ENCODE results near the gene ESX1.
"Not testable (repeated sequence)": the region's sequence is repeated elsewhere in the genome, so short reads cannot be mapped to it uniquely, and the experiment has no call there.

The ESX1 gene

GRCh38 chrX:104254442-104255115 lies at the start of gene ESX1:
Gene ESX1, minus strand, starts transcription at chrX:104254933. Its CDS starts 84 bp downstream, at chrX:104254849.
- DNase-seq (ENCODE audit: low spot score) = no peak

GRCh38 chrX:104295636-104296035 lies 40.9 kb upstream of the ESX1 start:
- DNase-seq (ENCODE audit: low spot score) = no peak

- DNase-seq (ENCODE audit: low spot score) = no peak
Measured at GRCh38 chrX:104288961-104289360, 34.2 kb upstream of the ESX1 start.

GRCh38 chrX:104288269-104288668 lies 33.5 kb upstream of the ESX1 start:
- DNase-seq (ENCODE audit: low spot score) = no peak

GRCh38 chrX:104285201-104285600 lies 30.5 kb upstream of the ESX1 start:
- DNase-seq (ENCODE audit: low spot score) = no peak

- DNase-seq (ENCODE audit: low spot score) = no peak
Measured at GRCh38 chrX:104284507-104284906, 29.8 kb upstream of the ESX1 start.

- DNase-seq (ENCODE audit: low spot score) = no peak
Measured at GRCh38 chrX:104282166-104282725, 27.5 kb upstream of the ESX1 start.

GRCh38 chrX:104281564-104281963 lies 26.8 kb upstream of the ESX1 start:
- DNase-seq (ENCODE audit: low spot score) = no peak

- no peak for DNase-seq (ENCODE audit: low spot score)
Measured at GRCh38 chrX:104280609-104281008, 25.9 kb upstream of the ESX1 start.

- no peak for DNase-seq (ENCODE audit: low spot score)
Measured at GRCh38 chrX:104270916-104271512, 16.3 kb upstream of the ESX1 start.

- no peak for DNase-seq (ENCODE audit: low spot score)
Measured at GRCh38 chrX:104270212-104270611, 15.5 kb upstream of the ESX1 start.

GRCh38 chrX:104255465-104255864 lies 732 bp upstream of the ESX1 start:
- DNase-seq (ENCODE audit: low spot score) = no peak

- no peak for DNase-seq (ENCODE audit: low spot score)
Measured at GRCh38 chrX:104253567-104254441, 929 bp downstream of the ESX1 start.

- no peak for DNase-seq (ENCODE audit: low spot score)
Measured at GRCh38 chrX:104250470-104250869, 4.3 kb downstream of the ESX1 start.

- DNase-seq (ENCODE audit: low spot score) = not testable (repeated sequence)
Measured at GRCh38 chrX:104230060-104230459, 24.7 kb downstream of the ESX1 start.

- no peak for DNase-seq (ENCODE audit: low spot score)
Measured at GRCh38 chrX:104211187-104211586, 43.5 kb downstream of the ESX1 start.

- DNase-seq (ENCODE audit: low spot score) = no peak
Measured at GRCh38 chrX:104205548-104205947, 49.2 kb downstream of the ESX1 start.
